Measurements from ENCODE around the gene ENTREP1. TPM values are rescaled to one million over a fixed set of nuclear protein-coding genes. Genes with fewer than 3 reads are reported as not detected.

ENTREP1 gene
- total RNA-seq, 1 donor from 2014 or later: 11.8 TPM

- DNase-seq (ENCODE audit: extremely low read depth, low read depth, low spot score): no peak
These were observed 7.1 kb upstream of the ENTREP1 start for GRCh38 chr9:69317894-69318293.

- no peak for DNase-seq (ENCODE audit: extremely low read depth, low read depth, low spot score)
These were observed 5.5 kb upstream of the ENTREP1 start for GRCh38 chr9:69319324-69320025.

DNA sequence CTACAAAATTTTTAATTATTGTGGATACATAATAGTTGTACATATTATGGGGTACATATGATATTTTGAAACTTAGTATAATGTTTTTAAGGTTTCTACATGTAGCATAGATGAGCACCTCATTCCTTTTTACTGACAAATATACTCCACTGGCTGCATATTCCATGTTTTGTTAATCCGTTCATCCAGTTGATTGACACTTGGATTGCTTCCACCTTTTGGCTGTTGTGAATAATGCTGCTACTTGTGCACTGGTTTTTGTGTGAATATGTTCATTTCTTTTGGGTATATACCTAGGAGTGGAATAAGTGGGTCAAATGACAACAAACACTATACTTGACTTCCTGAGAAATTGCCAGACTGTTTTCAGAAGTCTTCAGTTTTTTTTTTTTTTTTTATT, 2.8 kb upstream of the ENTREP1 start:
- DNase-seq (ENCODE audit: extremely low read depth, low read depth, low spot score): no peak

- no peak for DNase-seq (ENCODE audit: extremely low read depth, low read depth, low spot score)
These were observed 1.2 kb upstream of the ENTREP1 start for GRCh38 chr9:69323861-69324260.

GRCh38 chr9:69325409-69326212, 596 bp downstream of the ENTREP1 start:
- no peak for DNase-seq (ENCODE audit: extremely low read depth, low read depth, low spot score)

GRCh38 chr9:69326261-69326660, 1.2 kb downstream of the ENTREP1 start:
- no peak for DNase-seq (ENCODE audit: extremely low read depth, low read depth, low spot score)

- DNase-seq (ENCODE audit: extremely low read depth, low read depth, low spot score): no peak
These were observed 5.6 kb downstream of the ENTREP1 start for GRCh38 chr9:69330580-69330979.

DNA sequence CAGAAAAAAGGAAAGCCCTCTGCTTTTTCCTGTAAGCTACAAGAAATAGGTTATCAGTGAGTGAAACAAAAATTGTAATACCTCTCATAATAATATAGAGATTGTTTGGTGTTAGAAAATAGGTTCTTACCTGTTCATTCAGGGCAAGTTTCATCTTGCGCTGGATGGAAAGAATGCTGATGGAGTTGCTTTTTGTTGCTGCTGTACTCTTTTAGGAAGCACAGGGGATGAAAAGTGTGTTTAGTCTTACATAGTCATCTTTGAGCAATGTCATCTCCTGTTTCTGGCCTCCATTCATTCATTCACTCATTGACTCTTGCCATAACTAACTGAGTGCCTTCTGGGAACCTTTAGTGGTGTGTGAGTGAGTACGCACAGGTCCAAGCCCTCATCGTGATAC, 6.4 kb downstream of the ENTREP1 start:
- DNase-seq (ENCODE audit: extremely low read depth, low read depth, low spot score): no peak

GRCh38 chr9:69332067-69332685, 7.2 kb downstream of the ENTREP1 start:
- no peak for DNase-seq (ENCODE audit: extremely low read depth, low read depth, low spot score)

DNA sequence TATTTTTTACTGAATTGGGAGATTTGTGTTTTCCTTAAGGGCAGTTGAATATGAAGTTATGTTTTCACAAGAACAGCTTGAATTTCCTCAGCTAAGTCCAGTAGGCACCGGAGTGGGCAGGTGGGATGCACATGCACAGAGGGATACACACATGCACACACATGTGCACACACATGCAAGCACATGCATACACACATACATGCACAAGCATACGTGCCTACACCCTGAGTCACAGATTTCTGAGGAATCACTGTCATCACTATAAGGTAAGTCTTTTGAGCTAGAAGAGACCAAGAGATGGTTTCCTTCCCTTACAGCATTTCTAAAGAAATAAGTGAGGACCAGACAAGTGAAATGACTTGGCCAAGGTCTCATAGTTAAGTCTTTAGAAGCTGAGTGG, 8.7 kb downstream of the ENTREP1 start:
- no peak for DNase-seq (ENCODE audit: extremely low read depth, low read depth, low spot score)

- DNase-seq (ENCODE audit: extremely low read depth, low read depth, low spot score): no peak
These were observed 9.3 kb downstream of the ENTREP1 start for GRCh38 chr9:69334317-69334716.

GRCh38 chr9:69339620-69340019, 14.6 kb downstream of the ENTREP1 start:
- no peak for DNase-seq (ENCODE audit: extremely low read depth, low read depth, low spot score)

- no peak for DNase-seq (ENCODE audit: extremely low read depth, low read depth, low spot score)
These were observed 15.6 kb downstream of the ENTREP1 start for GRCh38 chr9:69340631-69341030.

GRCh38 chr9:69342769-69343168, 17.8 kb downstream of the ENTREP1 start:
- no peak for DNase-seq (ENCODE audit: extremely low read depth, low read depth, low spot score)

DNA sequence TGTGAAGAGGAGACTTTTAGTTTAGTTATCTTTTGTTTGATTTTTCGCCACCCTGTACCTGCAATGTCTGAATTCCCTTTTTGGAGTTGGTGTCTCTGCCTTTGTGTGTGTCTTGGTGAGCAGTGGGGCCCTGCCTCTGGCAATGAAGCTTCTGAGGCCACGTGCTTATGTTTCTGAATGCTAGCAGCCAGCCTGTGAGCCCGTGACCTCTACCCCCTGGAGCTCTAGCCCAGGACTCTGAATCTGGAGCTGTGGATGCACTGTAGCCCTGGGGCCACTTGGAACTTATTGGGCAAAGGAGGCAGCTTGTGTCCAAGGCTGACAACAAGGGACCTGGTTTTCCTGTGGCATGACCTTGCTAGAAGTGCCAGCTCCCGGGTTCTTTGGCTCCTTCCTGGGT, 19.4 kb downstream of the ENTREP1 start:
- DNase-seq (ENCODE audit: extremely low read depth, low read depth, low spot score): no peak

- no peak for DNase-seq (ENCODE audit: extremely low read depth, low read depth, low spot score)
These were observed 21.8 kb downstream of the ENTREP1 start for GRCh38 chr9:69346596-69347390.

DNA sequence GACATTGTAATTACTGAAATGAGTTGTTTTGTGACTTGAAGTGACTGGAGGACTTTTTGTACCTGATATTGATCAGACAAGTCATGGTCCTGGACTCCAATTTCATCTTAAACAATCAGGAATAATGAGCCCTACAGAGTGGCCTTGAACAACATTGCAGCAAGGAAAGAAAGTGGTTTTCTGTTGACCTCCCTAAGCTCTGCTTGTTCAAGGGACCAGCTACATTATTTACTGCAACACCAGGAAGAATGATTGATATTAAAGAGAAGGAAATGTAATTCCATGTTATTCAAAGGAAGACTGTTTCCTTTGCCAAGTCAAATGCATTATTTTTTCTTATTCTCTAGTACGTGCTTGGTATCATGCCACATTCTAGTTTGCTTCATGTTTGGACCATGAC, 22.6 kb downstream of the ENTREP1 start:
- no peak for DNase-seq (ENCODE audit: extremely low read depth, low read depth, low spot score)

DNA sequence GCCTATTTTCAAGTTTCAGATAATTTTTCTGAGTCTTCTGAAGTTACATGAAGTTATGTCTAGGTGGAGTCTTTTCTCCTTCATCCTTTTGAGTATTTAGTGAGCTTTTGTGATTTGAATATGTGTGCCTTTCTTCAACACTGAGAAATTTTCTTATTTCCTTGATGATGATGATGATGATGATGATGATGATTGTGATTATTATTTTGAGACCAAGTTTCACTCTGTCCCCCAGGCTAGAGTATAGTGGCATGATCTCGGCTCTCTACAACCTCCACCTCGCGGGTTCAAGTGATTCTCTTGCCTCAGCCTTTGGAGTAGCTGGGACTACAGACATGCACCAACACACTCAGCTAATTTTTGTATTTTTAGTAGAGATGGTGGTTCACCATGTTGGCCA, 26.2 kb downstream of the ENTREP1 start:
- no peak for DNase-seq (ENCODE audit: extremely low read depth, low read depth, low spot score)

DNA sequence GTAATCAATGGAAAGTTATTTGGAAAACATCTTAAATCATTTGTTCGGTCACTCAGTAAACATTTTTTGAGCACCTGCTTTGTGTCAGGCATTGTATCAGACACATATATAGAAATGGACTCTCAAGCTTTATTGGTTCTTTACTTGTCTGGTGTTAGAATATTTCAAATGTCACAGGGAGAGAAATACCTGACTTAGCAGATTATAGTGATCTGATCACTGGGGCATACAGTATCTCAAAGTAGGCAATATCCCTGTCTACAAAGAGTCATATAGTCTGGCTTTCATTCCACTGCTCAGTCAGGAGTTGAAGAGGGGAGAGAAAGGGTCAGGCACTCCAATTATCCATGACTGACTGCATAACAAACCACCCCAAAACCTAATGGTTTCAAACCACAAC, 30.2 kb downstream of the ENTREP1 start:
- no peak for DNase-seq (ENCODE audit: extremely low read depth, low read depth, low spot score)

DNA sequence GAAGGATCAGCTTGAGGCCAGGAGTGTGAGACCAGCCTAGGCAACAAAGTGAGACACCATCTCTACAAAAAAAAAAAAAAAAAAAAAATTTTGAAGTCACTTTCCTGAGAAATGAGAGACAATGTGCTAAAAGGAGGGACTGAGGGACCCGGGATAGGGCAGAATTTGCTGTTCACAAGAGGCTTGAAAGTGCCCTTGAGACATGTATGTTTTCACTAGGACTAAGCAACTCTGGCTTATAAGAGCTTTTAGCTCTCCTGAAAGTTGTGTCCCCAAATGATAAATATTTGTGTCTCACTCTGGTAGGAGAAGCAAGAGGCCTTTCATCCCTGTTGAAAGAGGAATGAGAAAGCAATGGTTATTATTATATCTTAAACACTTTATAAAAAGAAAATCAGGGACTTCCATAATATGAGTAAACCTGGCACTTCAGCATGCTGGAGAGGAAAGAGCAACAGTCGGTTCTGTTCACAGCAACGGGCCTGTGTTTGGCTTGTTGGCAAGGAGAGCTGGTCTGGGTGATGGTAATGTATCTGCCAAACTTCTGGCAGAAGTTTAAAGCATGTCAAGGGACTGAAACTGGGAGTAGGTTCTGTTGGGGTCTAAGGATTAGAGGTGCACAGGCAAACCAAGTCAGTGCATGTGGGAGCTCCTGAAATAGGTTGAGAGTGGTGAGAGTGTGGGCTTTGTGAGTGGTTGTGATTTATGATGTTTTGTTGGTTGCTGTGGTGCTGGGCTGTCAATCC, 32.2 kb downstream of the ENTREP1 start:
- DNase-seq (ENCODE audit: extremely low read depth, low read depth, low spot score): no peak
